ENCODE measurements around the gene UBA1.

- TF ChIP-seq CTCF (IDR thresholded peaks at IDR 0.05) (no peak), POLR2A (IDR thresholded peaks at IDR 0.05) (no peak)
Observed at GRCh38 chrX:47156611-47157520, 36.8 kb upstream of the UBA1 start.

Measured in heart left ventricle (tissue), 13 donors.